Measurements from ENCODE around the gene NTSR2.

Gene NTSR2

DNA sequence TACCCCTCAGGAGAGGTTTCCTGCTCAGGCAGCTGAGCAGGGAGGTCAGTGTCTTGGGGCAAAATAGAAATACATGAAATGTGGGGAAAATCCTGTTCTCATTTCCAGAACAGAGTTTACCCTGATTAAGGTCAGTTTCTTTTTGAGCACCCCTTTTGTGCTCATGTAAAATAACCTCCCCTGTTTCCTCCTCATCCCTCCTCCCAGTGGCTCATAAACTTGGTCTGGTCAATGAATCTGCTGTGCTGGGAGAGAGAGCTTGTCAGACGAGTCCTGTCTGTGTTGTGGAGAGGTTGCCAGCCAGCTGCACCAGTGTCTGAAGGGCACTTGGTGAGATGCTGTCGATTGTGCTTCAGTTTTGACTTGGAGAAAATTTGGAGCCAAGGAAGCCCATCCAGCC, 48.6 kb downstream of the NTSR2 start:
- no peak for DNase-seq

DNA sequence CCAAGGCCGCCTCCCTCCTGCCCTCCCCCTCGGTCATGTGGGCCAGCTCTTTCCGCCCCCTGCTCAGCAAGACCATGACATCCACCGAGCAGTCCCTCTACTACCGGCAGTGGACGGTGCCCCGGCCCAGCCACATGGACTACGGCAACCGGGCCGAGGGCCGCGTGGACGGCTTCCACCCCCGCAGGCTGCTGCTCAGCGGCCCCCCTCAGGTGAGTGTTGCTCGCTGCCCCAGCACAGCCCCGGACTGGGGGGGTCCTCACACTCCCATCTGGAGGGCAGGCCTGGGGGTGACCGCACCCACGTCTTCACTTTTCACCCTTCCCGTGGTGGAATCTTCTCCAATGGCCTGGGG, 51.3 kb downstream of the NTSR2 start:
- DNase-seq = no peak

DNA sequence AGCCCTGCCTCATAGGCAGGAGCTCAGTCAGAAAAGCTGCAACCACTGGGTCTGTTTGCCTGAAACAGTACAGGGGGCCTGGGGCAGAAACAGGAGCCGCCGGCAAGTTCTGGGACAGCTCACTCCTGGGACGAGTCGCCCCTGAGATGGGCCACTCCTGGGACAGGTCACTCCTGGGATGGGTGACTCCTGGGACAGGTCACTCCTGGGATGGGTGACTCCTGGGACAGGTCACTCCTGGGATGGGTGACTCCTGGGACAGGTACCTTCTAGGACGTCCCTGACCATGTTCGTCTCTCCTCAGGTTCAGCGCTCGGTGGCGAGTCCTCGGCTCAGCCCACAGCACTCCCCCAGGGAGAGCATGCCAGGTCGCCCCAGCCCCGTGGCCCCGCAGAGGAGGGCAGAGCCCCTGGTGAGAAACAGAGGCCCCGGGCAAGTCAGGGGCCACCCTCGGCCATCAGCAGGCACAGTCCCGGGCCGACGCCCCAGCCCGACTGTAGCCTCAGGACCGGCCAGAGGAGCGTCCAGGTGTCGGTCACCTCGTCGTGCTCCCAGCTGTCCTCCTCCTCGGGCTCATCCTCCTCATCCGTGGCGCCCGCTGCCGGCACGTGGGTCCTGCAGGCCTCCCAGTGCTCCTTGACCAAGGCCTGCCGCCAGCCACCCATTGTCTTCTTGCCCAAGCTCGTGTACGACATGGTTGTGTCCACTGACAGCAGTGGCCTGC, 51.8 kb downstream of the NTSR2 start:
- no peak for DNase-seq

DNA sequence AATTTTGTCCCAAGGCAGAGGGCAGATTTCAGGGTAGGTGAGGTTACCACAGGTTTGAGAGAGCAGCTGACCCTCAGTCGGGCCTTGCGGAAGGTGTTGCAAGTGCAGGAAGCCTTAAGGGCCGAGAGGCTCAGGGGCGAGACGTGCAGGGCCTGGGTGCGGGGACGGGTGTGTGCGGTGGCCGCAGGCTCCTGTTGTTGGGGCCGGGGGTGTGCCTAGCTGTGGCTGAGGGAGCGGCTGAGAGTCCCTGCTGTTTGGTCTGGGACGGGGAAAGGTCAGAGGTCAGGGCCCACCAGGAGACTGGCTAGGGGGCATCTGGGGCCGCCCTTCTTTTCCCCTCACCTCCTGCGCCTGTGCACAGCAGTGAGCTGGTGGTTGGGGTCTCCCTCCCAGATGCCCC, 52.5 kb downstream of the NTSR2 start:
- DNase-seq = no peak

DNA sequence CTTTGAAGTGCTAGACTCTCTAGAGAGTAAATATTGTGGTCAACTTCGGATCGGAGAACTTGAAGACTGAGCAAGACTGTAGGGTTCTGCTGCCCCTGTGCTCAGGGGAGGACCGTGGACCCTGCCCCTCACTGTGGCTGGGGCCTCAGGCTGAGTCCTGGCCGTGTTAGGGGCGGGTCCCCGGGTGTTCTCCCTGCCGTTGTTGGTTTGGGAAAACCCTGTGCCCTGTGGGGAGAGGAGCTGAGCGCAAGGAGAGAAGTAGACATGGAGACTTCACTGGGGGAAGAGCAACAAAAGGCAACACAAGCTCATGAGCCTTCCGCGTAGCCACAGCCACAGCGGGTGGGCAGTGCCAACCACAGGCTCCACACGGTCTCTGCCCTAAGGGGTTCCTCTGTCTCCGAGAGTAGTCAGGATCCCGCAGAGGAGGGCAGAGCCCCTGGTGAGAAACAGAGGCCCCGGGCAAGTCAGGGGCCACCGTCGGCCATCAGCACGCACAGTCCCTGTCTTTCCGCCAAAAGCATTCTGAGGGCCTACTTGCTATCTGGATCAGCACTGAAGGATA, 53.1 kb downstream of the NTSR2 start:
- DNase-seq = no peak

DNA sequence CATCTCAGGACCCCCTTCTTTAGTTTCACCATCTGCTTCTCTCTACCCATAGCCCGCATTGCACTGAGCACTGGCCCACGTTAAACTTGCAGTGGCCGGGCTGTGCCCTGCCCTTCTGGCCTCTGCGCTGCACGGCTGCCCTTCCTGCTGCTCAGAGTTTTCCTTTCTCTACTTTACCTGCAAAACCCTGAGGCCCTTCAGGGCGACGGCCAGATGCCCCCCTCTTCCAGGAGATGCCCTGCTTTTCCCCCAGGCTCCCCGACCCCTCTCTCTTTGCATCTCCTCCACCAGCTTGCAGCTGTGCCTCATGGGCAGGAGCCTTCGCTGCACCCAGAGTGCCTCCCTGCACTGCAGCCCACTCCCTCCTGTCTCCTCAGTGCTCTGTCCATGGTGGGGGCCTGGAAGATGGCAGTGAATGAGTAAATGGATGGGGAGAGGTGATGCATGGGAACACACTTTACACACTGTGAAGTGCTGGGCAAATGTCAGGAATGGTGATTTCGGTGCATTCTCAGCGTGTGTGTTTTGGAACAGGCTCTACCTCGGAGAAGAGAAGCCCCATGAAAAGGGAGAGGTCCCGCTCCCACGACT, 53.8 kb downstream of the NTSR2 start:
- DNase-seq = no peak

DNA sequence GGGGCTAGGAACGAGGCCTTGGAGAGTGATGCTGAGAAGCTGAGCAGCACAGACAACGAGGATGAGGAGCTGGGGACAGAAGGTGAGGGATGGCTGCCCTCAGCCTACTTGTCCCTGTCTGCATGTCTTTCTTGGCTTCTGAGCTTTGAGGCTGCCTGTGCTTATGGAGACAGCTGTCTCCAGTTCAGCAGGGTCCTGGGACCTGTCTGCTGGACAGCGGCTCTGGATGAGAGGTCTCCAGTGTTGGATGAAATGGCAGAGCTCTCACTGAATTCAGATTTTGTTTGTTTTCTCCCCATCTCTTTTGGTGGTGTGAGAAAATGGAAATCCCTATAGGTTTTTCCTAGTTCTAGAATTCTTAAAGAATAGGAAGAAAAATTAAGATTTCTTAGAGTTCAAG, 54.8 kb downstream of the NTSR2 start:
- DNase-seq = no peak

DNA sequence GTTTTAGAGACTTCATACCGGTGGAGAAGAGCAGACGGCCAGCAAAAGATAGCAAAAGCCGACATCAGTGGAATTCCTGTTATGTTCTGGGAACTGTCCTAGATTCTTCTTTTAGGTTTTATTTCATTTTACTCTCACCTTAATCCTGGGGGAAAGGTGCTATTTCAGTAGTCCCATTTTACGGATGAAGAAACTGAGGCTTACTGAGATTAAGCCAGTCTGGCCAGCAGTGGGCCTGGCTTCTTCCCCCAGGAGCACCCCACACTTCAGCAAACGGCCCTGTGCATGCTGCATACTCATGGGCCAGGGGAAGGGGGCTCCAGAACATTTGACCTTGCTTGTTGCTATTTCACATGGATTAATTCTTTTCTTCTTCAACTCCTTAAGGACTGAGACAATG, 56.7 kb downstream of the NTSR2 start:
- no peak for DNase-seq

DNA sequence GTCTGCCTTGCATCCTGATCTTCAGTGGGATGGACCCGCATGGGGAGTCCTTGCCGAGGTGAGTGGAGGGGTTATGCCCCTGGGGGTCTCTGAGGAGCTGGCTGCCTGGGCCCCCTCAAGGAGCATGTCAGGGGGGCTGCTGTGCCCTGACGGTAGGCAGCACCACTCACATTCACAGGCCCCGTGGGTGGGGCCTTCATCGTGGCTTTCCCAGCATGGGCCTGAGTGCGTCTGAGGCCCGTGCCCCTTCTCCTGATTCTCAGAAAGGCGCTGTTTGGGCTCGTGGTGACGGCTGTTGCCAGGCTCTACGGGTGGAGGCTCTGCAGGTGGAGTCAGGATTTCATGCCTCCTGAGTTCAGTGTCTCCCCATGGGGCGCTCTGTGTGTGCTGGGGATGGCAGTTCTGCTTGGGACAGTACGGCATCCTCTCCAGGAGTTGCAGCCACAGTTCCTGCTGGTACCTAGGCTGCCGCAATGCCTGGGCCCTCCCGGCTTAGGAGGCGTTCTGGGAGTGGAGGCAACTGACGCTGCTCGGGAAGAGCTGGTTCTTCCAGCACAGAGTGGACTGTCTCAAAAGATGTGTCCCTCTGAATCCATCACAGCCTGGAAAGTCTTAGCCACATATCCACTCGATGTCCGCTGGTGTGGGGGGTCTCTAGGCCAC, 57.3 kb downstream of the NTSR2 start:
- no peak for DNase-seq

DNA sequence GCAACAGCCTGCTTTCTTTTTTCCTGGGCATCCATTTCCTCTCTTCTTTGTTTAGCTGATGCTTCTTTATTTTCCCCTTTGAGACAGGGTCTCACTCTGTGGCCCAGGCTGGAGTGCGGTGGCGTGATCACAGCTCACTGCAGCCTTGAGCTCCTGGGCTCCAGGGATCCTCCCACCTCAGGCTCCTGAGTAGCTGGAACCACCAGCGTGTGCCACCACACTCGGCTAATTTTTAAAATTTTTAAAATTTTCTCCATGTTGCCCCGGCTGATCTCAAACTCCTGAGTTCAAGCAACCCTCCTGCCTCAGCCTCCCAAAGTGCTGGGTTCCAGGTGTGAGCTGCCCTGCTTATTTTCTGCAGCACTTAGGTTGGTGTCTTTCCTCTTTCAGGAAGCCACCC, 58.7 kb downstream of the NTSR2 start:
- no peak for DNase-seq

DNA sequence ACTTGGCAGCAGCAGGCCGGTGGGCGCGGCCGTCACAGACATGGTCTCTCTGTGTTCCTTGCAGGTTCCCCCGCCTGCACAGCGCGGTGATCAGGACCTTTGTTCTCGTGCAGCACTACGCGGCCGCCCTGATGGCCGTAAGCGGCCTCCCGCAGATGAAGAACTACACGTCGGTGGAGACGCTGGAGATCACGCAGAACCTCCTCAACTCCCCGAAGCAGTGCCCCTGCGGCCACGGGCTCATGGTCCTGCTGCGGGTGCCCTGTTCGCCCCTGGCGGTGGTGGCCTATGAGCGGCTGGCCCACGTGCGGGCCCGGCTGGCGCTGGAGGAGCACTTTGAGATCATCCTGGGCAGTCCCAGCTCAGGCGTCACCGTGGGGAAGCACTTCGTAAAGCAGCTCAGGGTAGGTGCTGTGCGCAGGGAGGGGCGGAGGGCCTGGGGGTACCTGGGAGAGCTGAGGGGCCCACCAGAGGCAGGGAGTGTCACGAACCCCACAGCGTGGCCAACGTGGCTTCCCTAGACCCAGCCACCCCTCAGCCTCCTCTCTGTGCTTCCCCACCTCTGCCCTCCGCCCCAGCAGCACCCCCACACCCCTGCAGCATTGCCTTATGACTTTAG, 59.3 kb downstream of the NTSR2 start:
- no peak for DNase-seq

All from CD4-positive, alpha-beta T cell treated with Interleukin-17A for 1 hour (primary cell).